Mesenchymal stem cell (in vitro differentiated cells and primary cell): ENCODE results near the gene ZKSCAN5.
"Not testable (repeated sequence)": the region's sequence is repeated elsewhere in the genome, so short reads cannot be mapped to it uniquely, and the experiment has no call there.

Experiments
- DNase-seq: peaks from one replicate; pipeline ENCODE4 v3.0.0-alpha.2; 2013
- H2AFZ ChIP-seq: one replicate; pipeline ENCODE4 v1.6.1; 2013; ENCODE audit warnings: low read depth, mild to moderate bottlenecking, control low read depth, inconsistent platforms, low read length, moderate library complexity
- H2AK5ac ChIP-seq: 2 replicates; pipeline ENCODE4 v1.6.1; 2013; ENCODE audit warnings: low read length, moderate library complexity, mild to moderate bottlenecking, inconsistent platforms; ENCODE audit not compliant: severe bottlenecking
- H2BK120ac ChIP-seq: one replicate; pipeline ENCODE4 v1.6.1; 2013; ENCODE audit warnings: low read depth, mild to moderate bottlenecking, inconsistent platforms, low read length, moderate library complexity
- H2BK12ac ChIP-seq, 2 experiments: one replicate each; pipeline ENCODE4 v1.6.1; 2013; ENCODE audit warnings: inconsistent platforms in 2 of 2, low read length in 2 of 2, mild to moderate bottlenecking in 2 of 2, moderate library complexity in 2 of 2, control low read depth in 1 of 2
- H2BK15ac ChIP-seq: one replicate; pipeline ENCODE4 v1.6.1; 2013; ENCODE audit warnings: mild to moderate bottlenecking, low read depth, inconsistent platforms; ENCODE audit not compliant: poor library complexity, severe bottlenecking
- H2BK5ac ChIP-seq: 2 replicates; pipeline ENCODE4 v1.6.1; 2013; ENCODE audit warnings: low read depth, mild to moderate bottlenecking, low read length, control low read depth, inconsistent platforms; ENCODE audit not compliant: poor library complexity, severe bottlenecking
- H3K14ac ChIP-seq, 2 experiments: one replicate each; pipeline ENCODE4 v1.6.1; 2013; ENCODE audit warnings: inconsistent platforms in 2 of 2, low read length in 2 of 2, control low read depth in 1 of 2, mild to moderate bottlenecking in 1 of 2, moderate library complexity in 1 of 2
- H3K18ac ChIP-seq, 2 experiments: one replicate each; pipeline ENCODE4 v1.6.1; 2013; ENCODE audit warnings: inconsistent platforms in 2 of 2, low read length in 2 of 2, control low read depth in 1 of 2, low read depth in 1 of 2, mild to moderate bottlenecking in 1 of 2
- H3K23ac ChIP-seq, 2 experiments: one replicate each; pipeline ENCODE4 v1.6.1; 2013; ENCODE audit warnings: inconsistent platforms in 2 of 2, low read length in 2 of 2, mild to moderate bottlenecking in 2 of 2, moderate library complexity in 2 of 2, control low read depth in 1 of 2
- H3K27ac ChIP-seq: 2 replicates; pipeline ENCODE4 v1.5.1; 2013; ENCODE audit warnings: mild to moderate bottlenecking, moderate library complexity, low read length, control low read depth, inconsistent platforms; ENCODE audit not compliant: poor library complexity, severe bottlenecking
- H3K27me3 ChIP-seq, 2 experiments: 2 replicates each; pipeline versions ENCODE4 v1.6.1 to v1.7.0; 2013; ENCODE audit warnings: low read length in 2 of 2, mild to moderate bottlenecking in 2 of 2, moderate library complexity in 2 of 2, control low read depth in 1 of 2, inconsistent platforms in 1 of 2; ENCODE audit not compliant: control insufficient read depth in 1 of 2, insufficient read depth in 1 of 2
- H3K36me3 ChIP-seq, 2 experiments: 2 replicates each; pipeline versions ENCODE4 v1.6.1 to v1.7.0; 2013; ENCODE audit warnings: low read length in 2 of 2, control low read depth in 1 of 2, inconsistent platforms in 1 of 2, low read depth in 1 of 2, mild to moderate bottlenecking in 1 of 2; ENCODE audit not compliant: insufficient read depth in 2 of 2, control insufficient read depth in 1 of 2
- H3K4ac ChIP-seq, 2 experiments: one replicate each; pipeline ENCODE4 v1.6.1; 2013; ENCODE audit warnings: inconsistent platforms in 2 of 2, low read length in 2 of 2, mild to moderate bottlenecking in 2 of 2, moderate library complexity in 2 of 2, control low read depth in 1 of 2, low read depth in 1 of 2
- H3K4me1 ChIP-seq: 2 replicates; pipeline ENCODE4 v1.6.1; 2013; ENCODE audit warnings: low read depth, low read length, control low read depth; ENCODE audit not compliant: control insufficient read depth, insufficient read depth
- H3K4me2 ChIP-seq: 2 replicates; pipeline ENCODE4 v1.6.1; 2013; ENCODE audit warnings: low read length, mild to moderate bottlenecking, inconsistent platforms; ENCODE audit not compliant: poor library complexity, severe bottlenecking
- H3K4me3 ChIP-seq, 2 experiments: 2 replicates each; pipeline versions ENCODE4 v1.5.1 to v1.7.0; 2013; ENCODE audit warnings: low read length in 2 of 2, mild to moderate bottlenecking in 2 of 2, control low read depth in 1 of 2, low read depth in 1 of 2; ENCODE audit not compliant: insufficient read depth in 1 of 2
- H3K79me1 ChIP-seq: replicated peaks from 2 replicates; pipeline ENCODE4 v1.6.1; 2013; ENCODE audit warnings: mild to moderate bottlenecking, control low read depth, low read length, inconsistent platforms; ENCODE audit not compliant: poor library complexity, severe bottlenecking
- H3K9ac ChIP-seq: 2 replicates; pipeline ENCODE4 v1.7.0; 2013; ENCODE audit warnings: mild to moderate bottlenecking, low read length, moderate library complexity
- H3K9me3 ChIP-seq: 2 replicates; pipeline ENCODE4 v1.7.0; 2013; ENCODE audit warnings: mild to moderate bottlenecking, low read length; ENCODE audit not compliant: control insufficient read depth
- H4K8ac ChIP-seq: one replicate; pipeline ENCODE4 v1.6.1; 2013; ENCODE audit warnings: inconsistent platforms, mild to moderate bottlenecking, low read length, moderate library complexity
- H4K91ac ChIP-seq: one replicate; pipeline ENCODE4 v1.6.1; 2013; ENCODE audit warnings: mild to moderate bottlenecking, low read length, inconsistent platforms
- WGBS: methylation state at CpG from one replicate; pipeline ENCODE4 v1.1.7; 2013; ENCODE audit warnings: mixed read lengths; 5-methylcytosine and 5-hydroxymethylcytosine counted together

The ZKSCAN5 gene

GRCh38 chr7:99543916-99544315 is 39.5 kb downstream of the ZKSCAN5 start:
- no peak for DNase-seq
- H3K18ac ChIP-seq: no peak overlapping the region
- no peak overlapping the region for H4K91ac ChIP-seq
- H3K4me3 ChIP-seq: no peak overlapping the region
- no peak overlapping the region for H4K8ac ChIP-seq
- H3K79me1 ChIP-seq: peaks cover 4% of the 10 kb centered on the region
- H3K4me1 ChIP-seq: no peaks in the 10 kb centered on the region
- H2AK5ac ChIP-seq: no peak overlapping the region
- no peak overlapping the region for H3K4ac ChIP-seq
- H2BK15ac ChIP-seq: no peak overlapping the region
- H3K23ac ChIP-seq: no peak overlapping the region
- H3K27ac ChIP-seq: no peak overlapping the region
- H3K36me3 ChIP-seq: peaks cover 16 to 25% of the 10 kb centered on the region in 2 experiments
- H3K9ac ChIP-seq: no peak overlapping the region
- no peak overlapping the region for H2BK12ac ChIP-seq
- H2BK5ac ChIP-seq: no peak overlapping the region
- H3K4me2 ChIP-seq: no peak overlapping the region
- H2BK120ac ChIP-seq: no peak overlapping the region
- WGBS: 98% methylated on average over 5 of the region's 6 CpGs
- H3K27me3 ChIP-seq: no peaks in the 10 kb centered on the region
- peaks cover 62% of the 10 kb centered on the region for H3K9me3 ChIP-seq
- H2AFZ ChIP-seq: no peak overlapping the region
- no peak overlapping the region for H3K14ac ChIP-seq

DNA sequence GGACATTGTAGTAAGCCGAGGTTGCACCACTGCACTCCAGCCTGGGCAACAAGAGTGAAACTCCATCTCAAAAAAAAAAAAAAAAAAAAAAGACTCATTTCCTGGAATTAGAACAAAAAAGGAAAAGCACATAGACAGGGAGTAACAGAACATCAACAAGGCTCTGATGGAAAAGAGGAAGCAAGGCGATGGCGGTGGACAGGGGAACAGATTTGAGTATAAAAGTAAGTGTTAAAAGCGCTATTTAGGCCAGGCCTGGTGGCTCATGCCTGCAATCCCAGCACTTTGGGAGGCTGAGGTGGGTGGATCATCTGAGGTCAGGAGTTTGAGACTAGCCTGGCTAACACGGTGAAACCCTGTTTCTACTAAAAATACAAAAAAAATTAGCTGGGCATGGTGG is 40.8 kb downstream of the ZKSCAN5 start:
- H3K18ac ChIP-seq, H2BK120ac ChIP-seq, H4K91ac ChIP-seq, H4K8ac ChIP-seq, H2BK15ac ChIP-seq, H3K4ac ChIP-seq, H3K23ac ChIP-seq, H2AK5ac ChIP-seq, H3K27ac ChIP-seq, H3K79me1 ChIP-seq, H2BK12ac ChIP-seq, H3K4me1 ChIP-seq, H3K4me2 ChIP-seq, H3K27me3 ChIP-seq, H2BK5ac ChIP-seq, H3K4me3 ChIP-seq, H3K14ac ChIP-seq, H3K9ac ChIP-seq, DNase-seq, H2AFZ ChIP-seq: not testable (repeated sequence)
- peaks cover 52% of the 10 kb centered on the region for H3K9me3 ChIP-seq
- 95% methylated on average over 4 of the region's 5 CpGs for WGBS
- H3K36me3 ChIP-seq: peaks cover 16 to 27% of the 10 kb centered on the region in 2 experiments

DNA sequence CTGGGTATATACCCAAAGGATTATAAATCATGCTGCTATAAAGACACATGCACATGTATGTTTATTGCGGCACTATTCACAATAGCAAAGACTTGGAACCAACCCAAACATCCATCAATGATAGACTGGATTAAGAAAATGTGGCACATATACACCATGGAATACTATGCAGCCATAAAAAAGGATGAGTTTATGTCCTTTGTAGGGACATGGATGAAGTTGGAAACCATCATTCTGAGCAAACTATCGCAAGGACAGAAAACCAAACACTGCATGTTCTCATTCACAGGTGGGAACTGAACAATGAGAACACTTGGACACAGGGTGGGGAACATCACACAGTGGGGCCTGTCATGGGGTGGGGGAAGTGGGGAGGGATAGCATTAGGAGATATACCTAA is 45.1 kb downstream of the ZKSCAN5 start:
- H2BK15ac ChIP-seq, H3K18ac ChIP-seq, H3K23ac ChIP-seq, H2BK12ac ChIP-seq, H4K8ac ChIP-seq, H3K4me3 ChIP-seq, H4K91ac ChIP-seq, H2AK5ac ChIP-seq, H2AFZ ChIP-seq, H3K4ac ChIP-seq, H3K27me3 ChIP-seq, H3K4me2 ChIP-seq, H3K14ac ChIP-seq, H3K27ac ChIP-seq, DNase-seq, H3K4me1 ChIP-seq, H2BK120ac ChIP-seq, H3K9ac ChIP-seq, H2BK5ac ChIP-seq: not testable (repeated sequence)
- no CpG with 5 or more reads among the region's 2 CpGs for WGBS
- Histone ChIP-seq H3K79me1 (peaks cover 19% of the 10 kb centered on the region), H3K9me3 (peaks cover 20% of the 10 kb centered on the region), H3K36me3 (peaks cover 5 to 36% of the 10 kb centered on the region in 2 experiments)

DNA sequence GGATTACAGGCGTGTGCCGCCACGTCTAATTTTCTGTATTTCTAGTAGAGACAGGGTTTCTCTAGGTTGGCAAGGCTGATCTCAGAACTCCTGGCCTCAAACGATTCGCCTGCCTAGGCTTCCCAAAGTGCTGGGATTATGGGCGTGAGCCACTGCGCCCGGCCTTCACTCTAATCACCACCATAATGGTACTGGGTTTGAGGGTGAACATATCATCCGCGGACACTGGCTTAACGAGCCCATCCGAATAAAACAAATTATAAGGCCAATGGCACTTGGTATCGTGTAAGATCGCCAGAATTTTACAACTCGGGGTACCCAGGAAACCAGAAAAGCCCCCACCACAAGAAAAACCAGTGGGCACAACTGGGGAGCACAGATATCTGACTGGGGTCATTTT is 46.9 kb downstream of the ZKSCAN5 start:
- Histone ChIP-seq H3K23ac (no peak overlapping the region), H2BK5ac (no peak overlapping the region), H3K36me3 (peaks cover 2 to 51% of the 10 kb centered on the region in 2 experiments), H2BK12ac (no peak overlapping the region), H3K4ac (peak overlapping the region in 1 of 2 experiments; percentile 94), H3K9me3 (peaks cover 20% of the 10 kb centered on the region), H2BK15ac (no peak overlapping the region), H3K27ac (no peak overlapping the region), H4K91ac (no peak overlapping the region), H3K27me3 (no peaks in the 10 kb centered on the region), H3K4me1 (peaks cover 3% of the 10 kb centered on the region), H3K4me2 (peak overlapping the region; percentile 62), H3K18ac (peak overlapping the region in 1 of 2 experiments; percentile 90), H2AFZ (peak overlapping the region; percentile 97), H4K8ac (peak overlapping the region; percentile 7), H3K14ac (no peak overlapping the region), H3K79me1 (peaks cover 23% of the 10 kb centered on the region), H2AK5ac (no peak overlapping the region), H3K9ac (peak overlapping the region; percentile 99), H3K4me3 (peak overlapping the region; percentile 97 to 99), H2BK120ac (no peak overlapping the region)
- peak; percentile 30 for DNase-seq
- WGBS: 35% methylated on average over 15 of the region's 15 CpGs
